ENCODE results near the gene ATXN7.

ATXN7 gene

DNA sequence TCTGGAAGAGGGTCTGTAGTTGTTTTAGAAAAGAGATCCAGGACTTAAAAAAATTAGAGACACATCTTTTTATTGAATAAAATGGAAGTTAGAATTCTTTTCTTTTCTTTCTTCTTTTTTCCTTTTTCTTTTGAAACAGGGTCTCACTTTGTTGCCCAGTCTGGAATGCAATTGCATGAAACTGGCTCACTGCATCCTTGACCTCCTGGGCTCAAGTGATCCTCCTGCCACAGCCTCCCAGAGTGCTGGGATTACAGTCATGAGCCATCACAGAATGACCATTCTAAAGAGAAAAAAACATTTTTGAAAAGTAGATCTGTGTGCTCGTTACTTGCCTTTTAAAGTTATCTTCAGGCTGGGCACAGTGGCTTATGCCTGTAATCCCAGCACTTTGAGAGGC, 3.6 kb downstream of the ATXN7 start:
- DNase-seq = no peak

DNA sequence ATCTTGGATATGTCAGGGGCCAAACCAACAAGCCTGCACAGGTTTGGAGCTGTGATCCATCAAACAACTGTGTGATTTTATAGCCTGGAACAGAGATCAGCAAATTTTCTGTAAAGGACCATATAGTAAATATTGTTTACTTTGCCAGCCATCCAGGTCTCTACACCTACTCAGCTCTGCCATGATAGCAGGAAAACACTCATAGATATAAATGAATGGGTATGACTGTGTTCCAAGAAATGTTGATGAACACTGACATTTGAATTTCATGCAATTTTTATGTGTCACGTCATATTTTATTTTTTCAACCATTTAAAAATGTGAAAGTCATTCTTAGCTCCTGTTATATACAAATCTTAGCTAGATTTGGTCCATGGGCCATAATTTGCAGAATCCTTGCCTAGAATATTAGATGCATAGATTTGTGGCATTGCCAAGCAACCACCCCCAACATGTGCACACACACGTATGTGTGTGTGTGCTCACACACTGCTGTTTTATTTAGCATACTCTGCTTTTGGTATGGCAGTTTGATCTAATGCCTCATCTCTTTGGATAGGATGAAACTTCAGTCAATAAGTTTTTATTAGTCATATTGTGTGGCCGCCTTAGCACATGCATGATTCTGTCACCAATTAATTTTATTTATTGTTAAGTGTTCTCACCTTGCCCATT, 6.4 kb downstream of the ATXN7 start:
- DNase-seq = no peak

DNA sequence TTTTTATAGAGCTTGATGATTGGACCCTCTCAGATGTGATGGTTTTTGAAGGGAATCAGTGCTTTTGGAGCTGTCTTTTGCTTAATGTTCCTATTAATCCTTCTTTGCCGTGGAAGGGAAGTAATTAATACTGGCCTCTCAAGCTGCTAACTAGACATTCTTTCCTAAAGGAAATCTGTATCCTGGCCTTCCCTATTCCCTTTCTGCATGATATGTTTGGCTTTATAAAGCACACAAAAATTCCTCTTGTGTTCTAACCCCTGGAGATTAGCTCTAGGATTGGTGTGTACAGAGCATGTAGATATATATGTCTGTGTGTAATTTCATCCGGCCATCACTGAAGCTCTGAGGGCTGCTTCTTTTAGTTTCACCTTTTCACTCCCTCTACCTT, 6.9 kb downstream of the ATXN7 start:
- no peak for DNase-seq

DNA sequence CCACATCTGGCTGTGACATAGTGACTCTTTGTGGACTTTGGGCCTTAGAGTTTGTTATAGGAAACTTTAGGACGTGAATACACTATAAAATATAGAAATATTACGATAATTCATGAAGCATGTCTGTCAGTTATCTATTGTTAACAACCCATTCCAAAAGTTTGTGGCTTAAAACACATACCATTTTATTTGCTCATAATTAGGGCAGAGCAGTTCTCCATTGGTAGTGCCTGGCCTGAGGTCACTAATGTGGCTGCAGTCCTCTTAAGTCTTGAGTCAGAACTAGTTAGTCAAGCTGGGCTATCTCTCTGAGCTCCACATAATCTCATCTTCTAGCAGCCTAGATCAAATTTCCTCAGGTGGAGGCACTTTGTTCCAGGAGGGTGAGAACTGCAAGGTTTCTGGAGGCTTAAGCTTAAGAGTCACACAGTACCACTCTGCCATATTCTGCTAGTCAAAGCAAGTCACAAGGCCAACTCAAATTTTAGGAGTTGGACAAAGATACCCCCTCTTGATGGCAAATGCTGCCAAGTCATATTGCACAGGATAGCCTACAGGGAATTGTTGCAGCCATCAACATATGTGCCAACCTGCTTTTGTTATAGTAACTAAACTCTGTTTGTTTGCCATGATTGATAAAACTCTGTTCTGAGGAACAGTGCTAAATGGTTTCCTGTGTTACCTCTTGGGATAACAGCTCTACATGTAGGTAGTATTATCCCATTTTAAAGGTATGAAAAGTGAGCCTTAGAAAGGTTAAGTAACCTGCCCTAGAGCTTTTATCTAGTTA, 8.7 kb downstream of the ATXN7 start:
- DNase-seq = no peak

DNA sequence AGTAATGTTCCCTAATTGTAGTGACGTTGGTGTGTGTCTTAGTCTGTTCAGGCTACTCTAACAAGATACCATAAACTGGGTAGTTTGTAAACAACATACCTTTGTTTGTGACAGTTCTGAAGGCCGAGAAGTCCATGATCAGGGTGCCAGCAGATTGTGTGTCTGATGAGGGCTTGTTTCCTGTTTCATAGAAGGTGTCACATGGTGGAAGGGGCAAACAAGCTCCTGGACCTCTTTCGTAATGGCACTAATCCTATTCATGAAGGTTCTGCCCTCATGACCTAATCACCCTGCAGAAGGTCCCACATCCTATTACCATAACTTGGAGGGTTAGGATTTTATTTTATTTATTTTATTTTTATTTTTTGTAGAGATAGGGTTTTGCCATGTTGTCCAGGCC, 11.1 kb downstream of the ATXN7 start:
- no peak for DNase-seq

DNA sequence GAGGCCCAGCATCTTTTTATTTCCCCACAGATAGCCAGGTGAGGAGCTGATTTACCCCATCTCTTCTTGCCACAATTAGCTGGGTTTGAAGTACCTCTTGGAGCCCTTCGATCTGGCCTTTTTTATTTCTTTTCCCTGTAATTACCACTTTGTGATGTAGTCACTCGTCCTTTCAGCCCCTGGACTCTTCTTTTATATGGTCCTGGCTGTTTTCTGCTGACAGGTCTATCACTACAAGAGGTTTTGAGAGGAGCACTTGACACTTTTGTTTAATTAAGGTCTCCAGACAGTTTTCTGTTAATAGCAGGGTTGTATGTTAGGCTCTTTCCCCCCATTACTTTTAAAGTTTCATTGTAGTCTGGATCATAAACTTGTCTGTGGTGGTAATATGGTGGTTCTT, 11.8 kb downstream of the ATXN7 start:
- DNase-seq = no peak

DNA sequence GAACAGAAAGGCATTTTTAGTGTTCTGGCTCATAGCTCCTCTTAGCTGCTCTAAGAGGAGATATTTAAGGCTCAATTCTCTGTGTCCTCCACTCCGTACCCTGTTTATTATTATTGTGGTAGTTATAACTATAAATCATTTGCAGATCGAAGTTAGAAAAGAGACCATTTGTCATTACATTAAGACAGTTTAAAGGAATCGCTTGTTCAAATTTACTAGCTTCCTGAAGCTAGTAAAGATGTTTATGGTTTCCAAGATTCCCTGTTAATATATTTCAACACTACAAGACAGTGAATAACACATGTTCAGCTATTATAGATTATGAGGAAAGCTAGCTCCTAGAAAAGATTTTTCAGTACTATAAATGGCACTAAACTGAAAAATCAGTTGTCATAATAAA, 12.6 kb downstream of the ATXN7 start:
- DNase-seq = no peak

DNA sequence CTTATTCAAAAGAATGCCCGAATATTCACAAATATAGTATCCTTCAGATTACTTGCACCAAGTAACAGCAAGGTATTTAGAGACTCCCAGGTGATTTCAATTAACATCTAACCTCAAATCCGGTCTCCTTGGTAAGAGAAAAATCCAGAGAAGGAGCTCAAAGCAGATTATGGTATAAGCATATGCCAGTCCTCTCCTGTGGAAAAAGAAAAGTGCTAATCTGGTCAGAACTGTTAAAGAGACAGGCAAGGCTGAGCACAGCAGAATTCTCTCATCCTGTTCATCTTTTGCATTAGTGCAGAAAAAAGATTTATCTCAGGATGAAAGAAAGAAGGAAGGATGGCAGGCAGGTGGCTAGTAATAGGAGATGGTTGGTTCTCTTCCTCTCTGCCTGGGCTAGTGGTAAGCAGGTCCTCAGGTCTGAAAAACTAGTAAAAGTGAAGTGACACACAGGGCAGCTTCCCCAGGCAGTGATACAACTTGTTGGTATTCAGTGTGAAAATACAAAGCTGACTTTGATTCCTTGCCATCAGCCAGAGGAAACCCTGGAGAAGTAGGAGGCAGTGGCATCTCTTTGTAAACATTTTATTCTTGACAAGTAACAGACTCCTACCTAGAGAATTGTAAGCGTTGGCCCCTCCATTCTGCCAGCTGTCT, 14.2 kb downstream of the ATXN7 start:
- no peak for DNase-seq

DNA sequence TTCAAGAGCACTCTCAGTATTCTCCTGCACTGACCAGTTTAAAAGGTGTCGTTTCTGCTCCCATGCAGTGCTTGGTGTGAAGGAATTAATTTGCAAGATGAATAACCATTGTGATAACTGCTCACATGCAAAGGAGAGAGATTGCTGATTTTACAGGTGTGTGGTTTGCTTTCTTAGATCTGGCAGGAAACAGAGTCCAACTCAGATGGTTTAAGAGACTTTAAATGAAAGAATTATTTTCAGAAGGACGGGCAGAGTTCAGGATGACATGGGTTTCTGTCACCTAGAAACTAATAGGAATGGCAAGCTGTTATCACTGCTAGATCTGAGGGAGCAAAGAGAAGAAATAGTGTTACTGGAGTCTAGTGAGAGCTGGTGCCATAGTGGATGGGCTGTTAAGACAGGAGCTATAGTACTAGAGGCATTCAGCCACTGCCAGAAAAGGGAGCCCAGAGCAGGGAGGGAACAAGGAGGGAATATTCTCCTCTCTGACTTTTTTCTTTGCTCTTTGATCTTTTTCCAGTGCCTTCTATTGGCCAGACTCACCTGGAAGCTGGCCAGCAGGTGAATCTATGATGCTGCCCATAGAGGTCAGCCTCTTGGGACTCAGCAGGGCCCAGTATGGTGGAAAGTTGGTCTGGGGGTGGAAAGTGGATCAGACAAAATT, 14.9 kb downstream of the ATXN7 start:
- DNase-seq = no peak

DNA sequence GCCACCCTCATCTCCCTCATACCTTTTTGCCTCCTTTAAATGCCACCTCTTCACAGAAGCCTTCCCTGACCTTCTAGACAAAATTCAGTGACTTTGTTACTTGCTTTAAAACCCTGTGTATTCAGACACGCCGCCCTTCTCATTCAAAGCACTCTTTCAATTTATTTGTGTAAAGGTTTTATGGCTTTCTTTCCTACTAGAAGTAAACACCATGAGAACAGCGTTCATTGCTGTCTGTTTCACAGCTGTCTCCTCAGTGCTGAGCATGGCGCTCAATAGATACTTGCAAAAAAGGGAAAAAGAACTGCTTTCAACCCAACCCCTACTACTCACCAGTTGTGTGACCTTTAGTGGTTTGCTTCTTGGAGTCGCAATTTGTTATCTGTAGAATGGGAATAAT, 17.0 kb downstream of the ATXN7 start:
- no peak for DNase-seq

DNA sequence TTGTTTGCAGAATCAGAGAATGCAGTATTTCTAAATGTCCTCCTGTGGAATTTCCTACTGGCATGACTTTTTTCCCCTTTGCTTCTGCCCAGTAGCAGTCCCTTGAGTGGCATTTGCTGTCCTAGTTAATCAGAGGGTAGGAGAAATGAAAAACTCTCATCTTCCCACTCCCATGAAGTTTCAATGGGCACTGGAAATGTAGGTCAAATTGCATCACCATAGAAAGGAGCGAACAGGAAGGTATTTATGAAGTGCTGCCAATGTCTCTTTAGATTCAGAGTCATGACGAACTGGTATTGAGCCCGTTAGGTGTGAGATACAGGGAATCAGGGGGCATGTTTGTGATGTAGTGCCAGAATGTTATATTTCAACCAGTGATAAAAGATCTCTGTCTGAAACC, 23.2 kb downstream of the ATXN7 start:
- DNase-seq = no peak

DNA sequence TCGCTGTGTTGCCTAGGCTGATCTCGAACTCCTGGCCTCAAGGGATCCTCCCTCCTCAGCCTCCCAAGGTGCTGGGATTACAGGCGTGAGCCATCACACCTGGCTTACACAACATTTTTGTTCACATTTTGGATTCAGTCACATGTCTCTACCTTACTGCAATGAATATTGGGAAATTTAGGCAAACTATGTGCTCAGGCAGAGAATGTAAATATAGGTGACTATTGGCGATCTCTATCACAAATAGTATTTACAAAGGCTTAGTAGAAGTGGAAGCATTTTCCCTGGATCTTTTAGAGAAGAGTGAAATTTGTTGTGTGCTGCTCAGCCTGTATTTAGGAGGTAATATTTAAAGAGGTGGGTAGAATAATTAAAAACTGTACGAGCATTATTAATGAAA, 27.9 kb downstream of the ATXN7 start:
- DNase-seq = no peak

DNA sequence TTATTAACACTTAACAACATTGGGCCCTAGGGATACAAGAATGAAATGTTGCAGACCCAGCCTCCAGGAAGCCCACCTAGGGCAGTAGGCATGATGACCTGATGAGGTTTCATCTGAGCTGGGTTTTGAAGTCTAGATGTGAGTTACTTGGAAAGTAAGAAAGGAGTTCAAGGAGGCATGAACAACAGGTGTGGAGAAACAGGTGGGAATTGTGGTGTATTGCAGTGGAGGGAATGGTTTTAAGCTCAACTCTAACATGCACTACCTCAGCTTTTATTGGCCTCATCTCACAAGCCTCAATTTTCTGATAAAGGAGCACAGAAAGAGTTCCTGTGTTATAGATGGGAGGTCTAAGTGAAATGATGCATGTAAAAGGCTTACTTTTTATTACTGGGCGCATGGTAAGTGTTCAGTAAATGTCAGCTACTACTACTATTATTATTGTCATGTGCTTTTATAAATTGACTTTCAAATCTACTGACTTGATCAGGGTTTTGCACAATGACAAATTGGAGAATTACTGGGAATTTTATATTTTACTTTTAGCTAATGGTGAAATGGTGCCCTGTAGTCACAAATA, 29.2 kb downstream of the ATXN7 start:
- no peak for DNase-seq

DNA sequence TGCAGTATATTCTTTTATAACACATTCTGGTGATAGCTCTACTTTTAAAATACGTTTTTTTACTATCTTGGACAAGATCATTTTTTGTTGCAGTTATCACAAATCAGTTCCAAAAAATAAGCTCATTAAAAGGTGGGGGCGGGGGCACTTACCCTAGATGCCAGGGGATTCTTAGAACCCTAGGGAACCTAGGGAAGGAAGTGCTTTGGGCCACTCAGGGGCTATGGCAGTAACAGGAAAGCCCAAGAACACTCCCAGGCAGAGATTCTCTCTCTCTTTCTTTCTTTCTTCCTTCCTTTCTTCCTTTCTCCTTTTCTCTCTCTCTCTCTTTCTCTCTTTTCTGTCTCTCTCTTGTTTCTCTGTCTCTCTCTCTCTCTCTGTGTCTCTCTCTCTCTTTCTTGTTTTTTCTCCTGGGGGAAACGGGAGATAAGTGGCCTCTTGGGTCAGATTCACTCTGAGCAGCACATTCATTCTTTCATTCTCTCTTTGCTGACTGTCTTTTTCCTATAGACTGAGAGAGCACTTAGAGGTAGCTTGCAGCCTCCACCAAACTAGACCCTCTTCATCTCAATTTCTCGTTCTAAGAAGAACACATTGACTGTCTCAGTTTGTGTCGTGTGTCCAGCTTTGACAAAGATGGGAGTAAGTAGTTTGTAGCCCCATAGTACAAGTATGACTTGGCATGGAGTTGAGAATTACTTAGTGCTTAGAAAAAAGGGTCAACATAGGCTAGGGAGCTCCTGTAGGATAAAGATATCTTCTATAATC, 31.9 kb downstream of the ATXN7 start:
- no peak for DNase-seq

DNA sequence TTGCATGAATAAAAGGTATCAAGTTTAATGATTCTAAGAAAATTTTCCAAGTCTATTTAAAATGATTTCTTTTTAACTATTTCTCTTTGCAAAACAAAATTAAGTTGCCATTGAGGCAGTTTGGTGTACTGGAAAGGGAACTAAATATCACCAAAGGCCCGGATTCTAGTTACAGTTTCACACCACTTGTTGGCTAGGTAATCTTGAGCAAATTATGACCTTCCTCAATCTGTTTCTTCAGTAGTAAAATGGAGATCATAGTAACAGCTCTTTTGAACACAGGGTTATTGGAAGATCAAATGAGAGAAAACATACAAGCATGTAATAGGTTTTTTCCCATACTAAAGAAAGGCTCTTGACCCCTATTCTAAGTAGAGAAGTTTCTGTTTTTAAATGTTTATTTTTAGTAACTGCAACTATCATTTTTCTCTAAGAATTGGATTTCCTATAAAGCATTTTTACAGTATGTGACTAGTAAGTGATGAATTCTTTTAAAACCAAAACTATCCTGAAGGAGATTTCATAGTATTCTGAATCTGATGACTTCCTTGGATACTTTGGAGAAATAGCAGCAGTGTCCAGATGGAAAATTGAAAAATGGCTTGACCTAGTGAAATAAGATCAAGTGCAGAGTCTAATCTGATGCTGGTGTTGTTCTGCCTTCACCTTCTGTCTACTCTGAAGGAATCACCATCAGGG, 32.8 kb downstream of the ATXN7 start:
- no peak for DNase-seq

DNA sequence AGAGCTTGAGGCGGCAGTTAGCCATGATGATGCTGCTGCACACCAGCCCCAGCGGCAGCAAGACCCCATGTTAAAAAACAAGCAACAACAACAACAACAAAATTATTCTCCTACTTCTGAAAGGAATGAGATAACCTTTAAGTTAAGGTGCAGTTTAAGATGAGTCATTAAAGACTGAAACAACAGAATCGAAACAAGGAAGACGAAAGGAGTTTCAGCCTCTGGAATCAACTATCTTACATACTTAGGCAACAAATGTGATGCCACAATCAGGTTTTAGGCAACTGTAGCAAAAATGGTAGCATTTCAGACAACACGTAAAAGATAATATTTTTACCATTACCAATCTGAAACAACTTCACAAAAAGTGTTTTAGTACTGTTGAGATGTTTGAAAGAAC, 36.3 kb downstream of the ATXN7 start:
- DNase-seq = no peak

DNA sequence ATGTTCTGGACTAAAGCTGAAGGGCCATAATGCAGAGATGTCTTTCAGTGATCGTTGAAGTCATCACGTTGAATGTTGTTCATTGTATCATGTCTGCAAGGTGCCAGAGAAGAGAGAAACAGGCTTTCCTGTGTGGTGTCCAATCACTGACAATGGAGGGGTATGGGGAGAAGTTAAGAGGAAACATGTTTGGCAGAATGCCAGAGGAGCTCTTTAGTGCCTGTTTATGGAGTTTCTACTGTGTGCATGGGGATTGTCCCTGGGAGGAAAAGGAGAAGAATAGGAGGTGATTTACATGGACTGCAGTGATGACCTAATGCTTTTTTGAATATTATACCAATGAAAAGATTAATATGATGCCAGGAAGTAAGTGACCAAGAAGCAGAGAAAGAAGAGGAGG, 36.8 kb downstream of the ATXN7 start:
- DNase-seq = no peak

DNA sequence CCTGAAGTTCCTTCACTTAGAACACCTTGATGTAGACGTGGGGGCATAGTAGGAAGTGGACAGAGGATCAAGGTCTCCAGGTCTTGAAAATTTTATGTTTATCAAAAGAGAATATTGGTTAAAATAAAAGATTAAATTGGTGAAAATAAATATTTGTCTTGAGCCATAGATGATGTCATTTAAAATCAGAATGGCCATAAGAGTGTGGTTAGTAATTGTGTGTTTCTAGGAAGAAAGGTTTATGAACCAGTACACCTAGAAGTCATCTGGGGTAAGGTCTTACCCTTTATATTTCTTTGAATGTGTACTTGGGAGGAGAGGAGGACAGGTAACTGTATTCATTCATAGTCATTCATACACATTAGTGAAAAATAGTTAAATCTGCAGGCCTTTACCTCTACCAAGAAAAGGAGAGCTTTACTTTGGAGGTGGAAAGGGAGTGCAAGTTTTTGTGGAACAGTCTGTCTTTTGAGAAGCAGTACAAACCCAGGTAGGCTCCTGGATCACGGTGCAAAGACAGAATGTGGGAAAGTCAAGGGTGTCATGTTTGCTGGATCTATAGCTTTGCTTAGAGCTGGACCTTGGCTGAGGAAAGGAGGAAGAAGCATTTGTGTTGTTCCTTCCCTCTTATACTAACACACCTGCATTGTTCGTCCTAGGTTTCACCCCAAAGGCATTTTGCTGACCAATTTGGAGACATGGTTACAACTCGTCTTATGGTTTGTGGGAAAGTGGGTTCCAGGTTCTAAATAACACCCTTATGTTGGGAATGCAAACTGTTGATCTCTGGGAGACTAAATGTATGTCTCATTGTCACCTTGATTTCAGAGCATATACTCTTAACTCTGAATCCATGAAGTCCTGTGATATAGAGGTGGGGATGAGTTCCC, 42.3 kb downstream of the ATXN7 start:
- DNase-seq = no peak

DNA sequence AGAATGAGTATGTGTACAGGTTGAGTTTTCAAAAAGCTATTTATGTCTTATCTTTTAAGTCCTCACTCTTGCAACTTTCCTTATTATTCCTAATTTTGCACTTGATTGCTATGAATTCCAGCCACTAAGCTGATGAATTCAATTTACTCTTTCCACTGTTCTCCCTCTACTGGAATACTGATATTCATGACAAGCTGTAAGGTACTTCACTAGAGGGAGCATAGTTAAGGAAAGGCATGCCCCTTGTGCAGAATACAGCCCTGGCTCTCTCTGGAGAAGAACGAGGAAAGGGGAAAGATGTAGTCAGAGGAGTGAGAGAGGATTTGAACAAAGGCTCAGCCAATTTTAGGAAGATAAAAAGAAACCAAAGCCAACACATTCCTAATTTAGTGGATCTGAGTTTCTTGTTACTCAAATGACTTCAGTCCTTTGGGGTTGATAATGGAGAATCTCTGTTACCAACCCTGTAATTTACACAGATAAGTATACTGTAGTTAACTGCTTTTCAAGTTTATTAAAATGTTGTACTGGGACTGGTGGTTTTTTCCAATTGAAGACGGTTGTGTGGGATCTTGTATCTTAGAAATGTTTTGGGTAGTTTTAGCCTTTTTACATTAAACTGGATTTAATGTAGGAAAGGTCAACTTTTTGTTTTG, 44.5 kb downstream of the ATXN7 start:
- no peak for DNase-seq

DNA sequence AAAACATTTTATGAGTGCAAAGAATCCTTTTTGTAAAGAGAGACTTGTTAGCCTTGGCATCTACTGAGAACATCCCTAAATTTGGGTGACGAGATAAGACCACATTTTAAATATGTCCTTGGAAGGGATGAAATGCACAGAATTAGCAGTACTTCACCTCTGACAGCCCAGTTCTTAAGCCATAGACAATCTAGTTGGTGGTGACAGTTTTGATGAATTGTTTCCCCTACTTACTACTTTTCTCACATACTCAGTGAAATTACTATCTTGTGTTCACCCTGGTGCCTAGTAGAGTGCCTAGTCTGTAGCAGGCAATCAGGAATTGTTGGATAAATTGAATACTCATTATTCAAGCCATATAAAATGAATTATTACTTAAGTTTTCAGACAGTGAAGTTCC, 45.1 kb downstream of the ATXN7 start:
- DNase-seq = no peak

All from activated CD8-positive, alpha-beta memory T cell treated with anti-CD3 and anti-CD28 coated beads, Interleukin-2, amount 50 U/mL, for 48 hours (primary cell).